Activated T-cell treated with anti-CD3 and anti-CD28 coated beads, Interleukin-2, amount 50 U/mL, for 24 hours (primary cell): ENCODE data around the gene PRPF19.
A peak's percentile ranks its signal among the peaks of the same experiment; 100 is the strongest.

Experiments
- DNase-seq: peaks from one replicate; pipeline ENCODE4 v3.0.0-alpha.2; 2020
- H3K27ac Mint-ChIP-seq: 2 replicates; pipeline ENCODE4 v1.8.0; 2020; ENCODE audit warnings: mild to moderate bottlenecking, mixed read lengths
- H3K27me3 Mint-ChIP-seq: 2 replicates; pipeline ENCODE4 v1.8.0; 2020; ENCODE audit warnings: mixed read lengths
- H3K36me3 Mint-ChIP-seq: 2 replicates; pipeline ENCODE4 v1.8.0; 2020; ENCODE audit warnings: low read depth, mixed read lengths
- H3K4me1 Mint-ChIP-seq: 2 replicates; pipeline ENCODE4 v1.8.0; 2020; ENCODE audit warnings: low read depth, mixed read lengths
- H3K4me3 Mint-ChIP-seq: 2 replicates; pipeline ENCODE4 v1.8.0; 2020; ENCODE audit warnings: mild to moderate bottlenecking, moderate library complexity, mixed read lengths
- H3K9me3 Mint-ChIP-seq: 2 replicates; pipeline ENCODE4 v1.8.0; 2020; ENCODE audit warnings: mixed read lengths

PRPF19 gene

DNA sequence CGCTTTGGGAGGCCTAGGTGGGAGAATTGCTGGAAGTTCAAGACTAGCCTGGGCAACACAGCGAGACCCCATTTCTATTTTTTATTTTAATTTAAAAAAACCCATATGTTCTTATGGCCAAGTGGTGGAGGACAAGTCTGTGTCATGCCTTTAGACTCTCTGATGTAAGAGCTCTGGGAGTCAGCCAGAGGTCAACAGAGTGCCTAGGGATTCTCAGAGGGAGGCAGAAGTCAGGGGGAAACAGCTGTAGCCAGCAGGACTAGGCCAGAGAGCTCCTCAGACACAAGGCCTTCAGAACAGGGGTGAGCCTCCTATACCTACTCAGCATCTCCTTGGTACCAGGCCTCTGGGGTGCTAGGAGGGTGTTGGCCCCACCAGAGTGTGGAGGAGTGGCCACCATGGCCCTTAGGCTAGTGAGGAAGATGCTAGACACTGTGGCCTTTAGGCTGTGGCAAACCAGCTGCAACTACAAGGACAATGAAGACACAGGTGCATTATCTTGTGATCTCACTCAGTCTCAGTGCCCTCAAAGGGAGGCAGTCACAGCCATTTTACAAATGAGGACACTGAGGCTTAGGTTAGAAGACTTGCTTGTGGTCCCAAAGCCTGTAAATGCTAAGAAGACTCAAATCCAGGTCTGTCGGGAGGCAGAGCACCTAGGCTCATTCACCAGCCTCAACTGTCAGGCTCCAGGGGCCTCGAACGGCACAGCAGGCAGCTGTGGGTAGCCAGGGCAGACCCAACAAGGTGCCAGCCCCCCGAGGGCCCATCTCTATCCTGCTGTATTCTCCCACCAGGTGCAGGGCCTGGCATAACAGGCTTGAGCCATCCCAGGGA lies 34.0 kb downstream of the PRPF19 start:
- Mint-ChIP-seq H3K27me3 (peaks cover 3% of the 10 kb centered on the region), H3K4me3 (no peak overlapping the region), H3K36me3 (peaks cover 20% of the 10 kb centered on the region), H3K9me3 (no peaks in the 10 kb centered on the region), H3K27ac (no peak overlapping the region), H3K4me1 (peaks cover 18% of the 10 kb centered on the region)
- no peak for DNase-seq

DNA sequence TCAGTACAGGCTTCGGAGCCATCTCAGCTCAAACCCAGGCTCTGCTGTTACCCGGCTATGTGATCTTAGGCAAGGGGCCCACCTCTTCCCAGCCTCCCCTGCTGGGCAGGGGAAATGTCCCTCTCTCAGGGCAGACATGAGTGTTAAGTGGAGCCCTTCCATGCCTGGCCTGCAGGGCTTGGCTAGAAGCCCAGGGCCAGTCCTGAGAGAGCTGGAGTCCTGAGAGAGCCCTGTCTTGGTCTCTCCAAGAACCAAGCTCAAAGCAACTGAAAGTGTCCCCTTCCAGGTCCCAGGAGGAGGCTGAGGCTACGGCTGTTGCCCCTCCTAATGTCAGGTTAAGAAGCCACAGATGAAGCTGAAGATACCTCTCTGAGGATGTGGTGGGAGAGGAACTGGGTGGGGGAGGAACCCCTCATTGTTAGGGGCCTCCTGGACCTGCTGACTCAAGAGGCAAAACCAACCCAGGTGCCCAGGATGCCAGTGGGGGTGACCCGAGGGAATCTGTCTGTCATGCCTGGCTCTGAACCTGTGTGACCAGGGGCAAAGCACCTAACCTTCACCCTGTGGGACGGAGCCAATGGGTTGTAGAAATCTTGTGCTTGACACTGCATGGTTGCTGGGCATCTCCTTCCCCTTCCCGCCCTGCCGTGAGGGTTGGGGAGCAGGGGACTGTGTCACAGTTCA lies 34.9 kb downstream of the PRPF19 start:
- H3K27ac Mint-ChIP-seq = no peak overlapping the region
- peaks cover 18% of the 10 kb centered on the region for H3K4me1 Mint-ChIP-seq

DNA sequence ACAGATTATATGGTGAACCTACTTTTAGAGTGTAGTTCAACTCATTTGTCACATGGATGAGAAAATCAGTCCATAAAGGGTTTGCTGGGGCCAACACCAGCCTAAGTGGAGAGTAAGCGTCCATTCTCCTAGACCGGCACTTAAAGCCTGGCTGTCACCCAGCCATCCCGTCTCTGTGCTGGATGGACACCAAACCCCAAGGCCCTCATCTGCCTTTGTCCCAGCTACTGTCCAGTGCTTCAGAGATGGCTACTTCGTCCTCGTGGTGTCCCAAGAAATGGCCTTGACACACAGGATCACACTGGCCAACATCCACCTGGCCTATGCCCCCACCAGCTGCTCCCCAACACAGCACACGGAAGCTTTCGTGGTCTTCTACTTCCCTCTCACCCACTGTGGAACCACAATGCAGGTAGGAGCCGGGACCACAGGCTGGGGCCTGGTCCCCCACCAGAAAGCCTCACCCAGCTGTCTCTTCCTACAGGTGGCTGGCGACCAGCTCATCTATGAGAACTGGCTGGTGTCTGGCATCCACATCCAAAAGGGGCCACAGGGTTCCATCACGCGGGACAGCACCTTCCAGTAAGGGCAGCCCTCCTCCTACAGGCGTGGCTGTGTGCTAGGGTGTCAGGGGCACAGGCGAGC lies 35.5 kb downstream of the PRPF19 start:
- H3K4me3 Mint-ChIP-seq = no peak overlapping the region
- H3K36me3 Mint-ChIP-seq = peaks cover 9% of the 10 kb centered on the region
- no peak for DNase-seq
- H3K9me3 Mint-ChIP-seq = no peaks in the 10 kb centered on the region
- peaks cover 3% of the 10 kb centered on the region for H3K27me3 Mint-ChIP-seq
- H3K27ac Mint-ChIP-seq = no peak overlapping the region
- peaks cover 18% of the 10 kb centered on the region for H3K4me1 Mint-ChIP-seq

More for the DNA sequence above, 34.9 kb downstream of the PRPF19 start:
- Mint-ChIP-seq H3K4me3 (no peak overlapping the region), H3K27me3 (peaks cover 3% of the 10 kb centered on the region), H3K36me3 (peaks cover 13% of the 10 kb centered on the region), H3K9me3 (no peaks in the 10 kb centered on the region)
- no peak for DNase-seq

DNA sequence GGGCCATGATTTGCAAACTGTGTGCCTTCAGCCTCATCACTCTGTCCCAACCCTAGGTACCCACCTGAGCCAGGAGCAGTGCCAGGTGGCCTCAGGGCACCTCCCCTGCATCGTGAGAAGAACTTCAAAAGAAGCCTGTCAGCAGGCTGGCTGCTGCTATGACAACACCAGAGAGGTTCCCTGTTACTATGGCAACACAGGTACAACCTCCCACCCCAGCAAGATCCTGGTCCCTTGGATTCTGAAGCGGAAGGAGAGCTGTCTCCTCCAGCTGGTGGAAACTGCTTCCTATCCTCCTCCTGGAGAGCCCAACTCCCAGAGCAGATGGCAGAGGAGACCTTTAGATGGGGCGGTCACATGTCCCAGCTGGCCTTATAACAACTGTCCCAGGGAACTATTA lies 36.1 kb downstream of the PRPF19 start:
- Mint-ChIP-seq H3K4me3 (no peak overlapping the region), H3K4me1 (peaks cover 18% of the 10 kb centered on the region)

DNA sequence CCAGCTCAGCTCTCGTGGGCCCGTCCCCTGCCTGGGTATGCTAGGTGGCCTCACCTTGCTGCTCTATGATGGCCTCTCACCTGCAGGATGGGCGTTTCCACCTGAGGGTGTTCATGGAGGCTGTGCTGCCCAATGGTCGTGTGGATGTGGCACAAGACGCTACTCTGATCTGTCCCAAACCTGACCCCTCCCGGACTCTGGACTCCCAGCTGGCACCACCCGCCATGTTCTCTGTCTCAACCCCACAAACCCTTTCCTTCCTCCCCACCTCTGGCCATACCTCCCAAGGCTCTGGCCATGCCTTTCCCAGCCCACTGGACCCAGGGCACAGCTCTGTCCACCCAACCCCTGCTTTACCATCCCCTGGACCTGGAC lies 36.9 kb downstream of the PRPF19 start:
- H3K27ac Mint-ChIP-seq = no peak overlapping the region
- H3K4me3 Mint-ChIP-seq = no peak overlapping the region
- no peaks in the 10 kb centered on the region for H3K36me3 Mint-ChIP-seq
- H3K27me3 Mint-ChIP-seq = peaks cover 3% of the 10 kb centered on the region
- DNase-seq = no peak
- H3K4me1 Mint-ChIP-seq = peaks cover 18% of the 10 kb centered on the region
- no peaks in the 10 kb centered on the region for H3K9me3 Mint-ChIP-seq

More for the DNA sequence above, 36.1 kb downstream of the PRPF19 start:
- H3K27ac Mint-ChIP-seq = no peak overlapping the region
- peaks cover 3% of the 10 kb centered on the region for H3K27me3 Mint-ChIP-seq
- no peak for DNase-seq
- no peaks in the 10 kb centered on the region for H3K9me3 Mint-ChIP-seq
- peaks cover 5% of the 10 kb centered on the region for H3K36me3 Mint-ChIP-seq

DNA sequence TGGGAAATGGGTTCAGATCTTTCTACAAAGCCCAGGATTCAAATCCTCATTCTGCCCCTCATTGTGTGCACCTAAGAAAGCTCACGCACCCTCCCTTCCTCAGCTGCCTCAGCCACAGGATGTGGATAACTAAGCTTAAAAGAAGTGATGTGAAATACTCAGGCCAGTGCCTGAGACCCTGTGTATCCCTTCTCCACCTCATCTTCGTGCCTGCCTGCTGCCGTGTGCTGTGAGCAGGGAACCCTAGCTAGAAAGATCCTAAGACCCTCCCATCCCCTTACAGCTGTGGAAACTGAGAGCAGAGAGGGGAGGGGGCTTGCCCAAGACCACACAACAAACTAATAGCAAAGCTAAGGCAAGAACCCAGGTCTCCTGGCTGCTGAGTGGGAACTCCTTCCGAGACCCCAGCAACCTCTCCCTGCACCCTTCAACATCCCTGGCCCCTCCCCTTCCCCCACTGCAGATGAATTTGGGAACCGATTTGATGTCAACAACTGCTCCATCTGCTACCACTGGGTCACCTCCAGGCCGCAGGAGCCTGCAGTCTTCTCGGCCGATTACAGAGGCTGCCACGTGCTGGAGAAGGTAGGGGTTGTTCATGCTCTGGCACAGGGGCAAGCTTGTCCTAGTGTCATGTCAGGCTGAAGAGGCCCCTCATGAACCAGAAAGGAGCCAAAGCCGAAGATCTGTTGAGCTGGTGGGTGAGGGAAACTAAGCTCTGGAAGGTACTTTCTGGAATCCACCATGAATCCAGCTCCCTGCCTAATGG lies 37.5 kb downstream of the PRPF19 start:
- no peak for DNase-seq
- no peaks in the 10 kb centered on the region for H3K36me3 Mint-ChIP-seq
- H3K9me3 Mint-ChIP-seq = no peaks in the 10 kb centered on the region
- no peak overlapping the region for H3K4me3 Mint-ChIP-seq
- peaks cover 18% of the 10 kb centered on the region for H3K4me1 Mint-ChIP-seq
- no peak overlapping the region for H3K27ac Mint-ChIP-seq
- peaks cover 3% of the 10 kb centered on the region for H3K27me3 Mint-ChIP-seq

DNA sequence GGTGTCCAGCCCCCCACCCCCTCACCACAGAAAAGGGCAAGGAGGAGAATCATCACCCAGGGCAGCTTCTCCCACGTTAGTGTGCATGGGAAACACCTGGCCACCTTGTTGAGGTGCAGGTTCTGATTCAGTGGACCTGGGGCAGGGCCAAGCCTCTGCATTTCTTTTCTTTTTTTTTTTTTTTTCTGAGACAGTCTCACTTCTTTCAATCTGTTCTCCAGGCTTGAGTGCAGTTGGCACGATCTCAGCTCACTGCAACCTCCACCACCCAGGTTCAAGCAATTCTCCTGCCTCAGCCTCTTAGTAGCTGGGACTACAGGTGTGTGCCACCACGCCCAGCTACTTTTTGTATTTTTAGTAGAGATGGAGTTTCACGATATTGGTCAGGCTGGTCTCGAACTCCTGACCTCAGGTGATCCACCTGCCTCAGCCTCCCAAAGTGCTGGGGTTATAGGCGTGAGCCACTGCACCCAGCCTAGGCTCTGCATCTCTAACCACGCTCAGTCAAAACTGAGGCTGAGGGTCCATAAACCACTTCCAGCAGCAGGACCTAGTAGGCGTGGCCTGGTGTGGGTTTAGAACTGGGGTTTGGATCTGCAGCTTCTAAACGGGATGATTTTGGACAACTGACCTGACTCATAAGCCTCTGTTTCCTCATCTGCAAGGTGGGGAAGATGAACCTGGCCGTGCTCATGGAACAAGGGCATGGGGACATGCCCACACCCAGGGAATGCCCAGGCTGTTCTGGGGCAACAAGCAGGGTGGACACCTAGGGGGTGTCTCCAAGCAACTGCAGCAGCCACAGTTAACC lies 38.3 kb downstream of the PRPF19 start:
- Mint-ChIP-seq H3K36me3 (no peaks in the 10 kb centered on the region), H3K9me3 (no peaks in the 10 kb centered on the region), H3K27ac (no peak overlapping the region), H3K4me1 (peaks cover 15% of the 10 kb centered on the region), H3K4me3 (no peak overlapping the region), H3K27me3 (peaks cover 3% of the 10 kb centered on the region)
- DNase-seq = peak; percentile 15

DNA sequence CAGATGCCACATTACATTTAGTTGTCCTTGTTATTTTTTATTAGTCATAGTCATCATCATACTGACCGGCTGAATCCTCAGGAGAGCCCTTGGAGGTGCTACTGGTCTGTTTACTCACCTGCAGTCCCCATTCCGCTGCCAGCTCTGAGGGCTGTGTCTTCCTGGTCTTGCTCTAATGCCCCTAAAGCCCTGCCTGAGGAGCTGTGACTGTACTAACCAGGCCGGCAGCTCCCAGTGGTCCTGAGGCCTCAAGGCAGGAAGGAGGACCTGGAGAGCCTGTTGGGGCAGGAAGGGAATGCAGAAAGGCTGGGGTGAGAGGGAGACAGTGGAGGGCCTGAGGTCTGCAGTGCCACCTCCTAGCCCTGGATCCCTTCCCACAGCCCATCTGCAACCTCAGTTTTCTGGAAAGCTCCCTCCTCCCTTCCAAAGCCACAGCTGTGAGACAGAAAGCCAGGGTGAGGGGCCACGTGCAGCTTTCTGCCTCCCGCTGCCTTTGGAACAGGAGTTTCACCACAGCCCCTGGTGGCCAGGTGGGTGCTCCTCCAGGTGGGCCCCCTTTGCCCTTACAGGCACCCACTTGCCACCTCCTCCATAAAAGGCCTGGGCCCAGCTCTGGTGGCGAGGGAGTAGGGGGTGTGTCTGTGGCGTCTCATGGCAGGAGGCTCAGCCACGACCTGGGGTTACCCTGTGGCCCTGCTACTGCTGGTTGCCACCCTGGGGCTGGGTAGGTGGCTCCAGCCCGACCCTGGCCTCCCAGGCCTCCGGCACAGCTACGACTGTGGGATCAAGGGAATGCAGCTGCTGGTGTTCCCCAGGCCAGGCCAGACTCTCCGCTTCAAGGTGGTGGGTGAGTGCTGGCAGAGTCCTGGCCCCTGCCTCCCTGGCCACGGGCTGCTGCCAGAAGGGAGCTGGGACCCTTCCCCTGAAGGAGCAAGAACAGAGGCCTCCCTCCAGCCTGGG lies 39.2 kb downstream of the PRPF19 start, which contains the start of gene ZP1:
TSS of gene ZP1 (plus strand) at position 632 of the 960 bp plus-strand sequence. CDS start at position 652, 20 bp downstream.
- H3K36me3 Mint-ChIP-seq = no peaks in the 10 kb centered on the region
- no peak within 1 kb of the TSS for H3K27ac Mint-ChIP-seq
- peaks cover 12% of the 10 kb centered on the region for H3K4me1 Mint-ChIP-seq
- H3K27me3 Mint-ChIP-seq = peaks cover 3% of the 10 kb centered on the region
- H3K4me3 Mint-ChIP-seq = no peak within 1 kb of the TSS
- DNase-seq = peak; percentile 24
- H3K9me3 Mint-ChIP-seq = no peaks in the 10 kb centered on the region

DNA sequence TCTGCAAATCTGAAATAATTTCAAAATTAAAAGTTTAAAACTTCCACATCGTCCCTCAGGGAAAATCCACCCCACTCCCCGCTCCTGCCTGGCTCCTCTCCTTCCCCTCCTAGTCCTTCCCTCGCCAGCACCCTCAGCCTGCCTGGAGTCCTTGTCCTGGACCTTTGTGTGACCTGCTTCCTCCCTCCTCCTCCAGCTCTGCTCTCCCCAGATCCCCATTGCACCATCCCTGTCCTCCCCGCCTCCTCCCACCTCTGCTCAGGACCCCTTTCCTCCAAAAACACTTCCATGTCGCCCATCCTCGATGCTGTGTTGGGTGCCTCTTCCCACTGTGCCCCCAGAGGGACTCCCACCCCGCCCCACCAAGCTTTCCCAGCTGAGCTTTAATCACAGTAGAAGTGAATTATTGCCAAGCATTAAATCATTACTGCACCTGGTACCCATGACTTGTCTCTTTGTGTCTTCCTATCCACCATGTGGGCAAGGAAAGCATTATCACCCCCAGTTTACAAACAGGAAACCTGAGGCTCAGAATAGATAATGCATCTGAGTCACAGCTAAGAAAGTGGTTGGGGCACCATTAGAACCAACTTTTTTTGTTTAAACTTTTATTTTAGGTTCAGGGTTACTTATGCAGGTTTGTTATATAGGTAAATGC lies 41.4 kb downstream of the PRPF19 start:
- H3K27me3 Mint-ChIP-seq = peaks cover 3% of the 10 kb centered on the region
- no peaks in the 10 kb centered on the region for H3K9me3 Mint-ChIP-seq
- H3K4me1 Mint-ChIP-seq = no peaks in the 10 kb centered on the region
- H3K4me3 Mint-ChIP-seq = no peak overlapping the region
- no peak overlapping the region for H3K27ac Mint-ChIP-seq
- DNase-seq = peak; percentile 15
- no peaks in the 10 kb centered on the region for H3K36me3 Mint-ChIP-seq

DNA sequence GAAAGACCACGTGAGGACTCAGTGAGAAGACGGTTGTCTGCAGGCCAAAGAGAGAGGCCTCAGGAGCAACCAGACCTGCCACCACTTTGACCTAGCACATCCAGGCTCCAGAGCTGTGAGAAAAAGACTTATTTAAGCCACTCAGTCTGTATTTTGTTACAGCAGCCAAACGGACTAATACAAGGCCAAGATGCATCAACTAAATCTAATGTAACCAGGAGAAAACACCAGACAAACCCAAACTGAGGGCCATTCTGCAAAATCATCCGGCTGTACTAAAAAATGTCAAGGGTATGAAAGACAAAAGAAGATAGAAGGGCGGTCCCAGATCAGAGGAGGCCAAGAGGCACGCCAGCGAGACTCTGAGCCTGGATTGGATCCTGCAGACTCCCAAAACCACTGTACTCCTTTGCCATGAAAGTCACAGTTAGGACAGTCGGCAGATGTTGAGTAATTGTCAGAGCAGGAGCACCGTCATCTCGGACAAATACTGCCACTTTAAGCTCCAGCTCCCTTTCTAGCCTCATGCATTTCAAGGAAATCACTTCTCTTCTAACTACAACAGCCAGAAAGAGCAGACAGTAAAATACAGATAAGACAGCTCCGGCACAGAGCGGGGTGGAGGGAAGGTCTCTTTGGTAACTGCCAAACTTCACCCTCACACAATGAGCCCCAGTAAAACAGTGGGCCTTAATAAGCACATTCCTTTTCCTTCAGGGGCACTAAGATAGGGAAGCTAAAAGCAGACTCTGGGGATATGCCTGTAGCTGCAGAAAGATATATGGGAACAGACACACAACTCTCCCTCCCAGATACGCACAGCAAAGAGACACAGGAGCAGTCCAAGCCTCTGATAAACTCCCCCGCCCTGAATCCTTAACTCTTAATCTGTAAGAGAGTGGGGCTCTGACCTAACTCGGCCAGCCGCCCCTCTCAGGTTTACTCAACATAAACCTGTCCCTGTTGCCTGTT lies 42.5 kb downstream of the PRPF19 start:
- Mint-ChIP-seq H3K9me3 (no peaks in the 10 kb centered on the region), H3K4me1 (peaks cover 5% of the 10 kb centered on the region), H3K27me3 (no peaks in the 10 kb centered on the region), H3K36me3 (no peaks in the 10 kb centered on the region), H3K4me3 (no peak overlapping the region), H3K27ac (no peak overlapping the region)
- peak; percentile 15 for DNase-seq

DNA sequence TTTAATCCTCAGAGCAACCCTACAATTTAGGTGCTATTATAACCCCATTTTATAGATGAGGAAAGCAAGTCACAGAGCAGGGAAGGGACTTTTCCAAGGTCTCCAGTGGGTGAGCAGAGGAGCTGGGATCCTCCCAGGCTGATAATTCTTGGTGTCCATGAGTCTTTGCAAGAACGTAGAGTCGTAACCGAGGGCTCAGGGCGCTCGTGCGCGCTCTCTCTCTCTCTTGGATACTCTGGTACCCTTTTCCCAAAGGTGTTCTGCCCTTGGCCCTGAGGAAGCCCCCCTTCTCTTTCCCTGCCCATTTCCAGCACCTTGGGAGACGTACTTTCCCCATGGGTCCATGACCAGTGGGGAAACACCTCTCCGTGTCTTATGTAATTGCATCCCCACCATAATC lies 44.2 kb downstream of the PRPF19 start:
- Mint-ChIP-seq H3K27ac (no peak overlapping the region), H3K36me3 (no peaks in the 10 kb centered on the region), H3K9me3 (no peaks in the 10 kb centered on the region), H3K4me3 (no peak overlapping the region), H3K27me3 (no peaks in the 10 kb centered on the region), H3K4me1 (peaks cover 22% of the 10 kb centered on the region)
- DNase-seq = peak; percentile 3
